GM21526 (cell line): ENCODE measurements around the gene SRM.
A peak's percentile ranks its signal among the peaks of the same experiment; 100 is the strongest.
"Not testable (repeated sequence)": the region's sequence is repeated elsewhere in the genome, so short reads cannot be mapped to it uniquely, and the experiment has no call there.

ENCODE experiments used
- ATAC-seq: cut with Tn5 transposase; IDR thresholded peaks from one replicate; pipeline ENCODE4 v1.9.1; 2021; ENCODE audit warnings: moderate library complexity; ENCODE audit not compliant: unreplicated experiment, low FRiP score

SRM gene

GRCh38 chr1:11065796-11066195, 6.0 kb upstream of the SRM start:
- ATAC-seq, result no peak

GRCh38 chr1:11064942-11065341, 5.1 kb upstream of the SRM start:
- no peak for ATAC-seq

GRCh38 chr1:11063937-11064537, 4.2 kb upstream of the SRM start:
- ATAC-seq, result not testable (repeated sequence)

- ATAC-seq, result no peak
These were observed 3.2 kb upstream of the SRM start for GRCh38 chr1:11062965-11063401.

GRCh38 chr1:11061652-11062365, 2.0 kb upstream of the SRM start:
- ATAC-seq, result no peak

- peak; percentile 7 for ATAC-seq
These were observed 457 bp downstream of the SRM start for GRCh38 chr1:11059155-11059967.

- ATAC-seq, result no peak
These were observed 1.1 kb downstream of the SRM start for GRCh38 chr1:11058595-11059154.

- ATAC-seq, result no peak
These were observed 1.8 kb downstream of the SRM start for GRCh38 chr1:11058026-11058425.

- ATAC-seq, result no peak
These were observed 2.3 kb downstream of the SRM start for GRCh38 chr1:11057477-11057876.

GRCh38 chr1:11056504-11056903, 3.3 kb downstream of the SRM start:
- ATAC-seq, result no peak

- ATAC-seq, result no peak
These were observed 4.1 kb downstream of the SRM start for GRCh38 chr1:11055676-11056075.

- ATAC-seq, result no peak
These were observed 5.2 kb downstream of the SRM start for GRCh38 chr1:11054666-11055065.

- ATAC-seq, result no peak
These were observed 5.6 kb downstream of the SRM start for GRCh38 chr1:11054181-11054580.

GRCh38 chr1:11053758-11054137, 6.1 kb downstream of the SRM start:
- no peak for ATAC-seq

GRCh38 chr1:11052839-11053757, 6.7 kb downstream of the SRM start:
- ATAC-seq, result no peak

GRCh38 chr1:11051781-11052511, 7.9 kb downstream of the SRM start:
- ATAC-seq, result no peak

GRCh38 chr1:11051121-11051520, 8.7 kb downstream of the SRM start:
- ATAC-seq, result not testable (repeated sequence)

GRCh38 chr1:11046625-11047365, 13.0 kb downstream of the SRM start, which contains the start of gene MASP2:
MASP2 (minus strand) TSS chr1:11047239; CDS start chr1:11047207, 32 bp downstream.
- no peak for ATAC-seq

GRCh38 chr1:11046270-11046566, 13.6 kb downstream of the SRM start:
- ATAC-seq, result no peak
